KBM-7 (cell line): ENCODE results near the gene MDM1.

Experiments used
- DNase-seq: peaks from one replicate; pipeline ENCODE4 v3.0.0-alpha.2; 2015
- in situ Hi-C: fragments of 300-500 bp; cut with MboI; formaldehyde crosslinking; loops from 2 replicates; pipeline ENCODE4 v1.14.3; 2020; ENCODE audit warnings: low sequenced_read_pairs, low pct_unique_long_range_greater_than_20kb, mixed read lengths

Gene MDM1, protein sequence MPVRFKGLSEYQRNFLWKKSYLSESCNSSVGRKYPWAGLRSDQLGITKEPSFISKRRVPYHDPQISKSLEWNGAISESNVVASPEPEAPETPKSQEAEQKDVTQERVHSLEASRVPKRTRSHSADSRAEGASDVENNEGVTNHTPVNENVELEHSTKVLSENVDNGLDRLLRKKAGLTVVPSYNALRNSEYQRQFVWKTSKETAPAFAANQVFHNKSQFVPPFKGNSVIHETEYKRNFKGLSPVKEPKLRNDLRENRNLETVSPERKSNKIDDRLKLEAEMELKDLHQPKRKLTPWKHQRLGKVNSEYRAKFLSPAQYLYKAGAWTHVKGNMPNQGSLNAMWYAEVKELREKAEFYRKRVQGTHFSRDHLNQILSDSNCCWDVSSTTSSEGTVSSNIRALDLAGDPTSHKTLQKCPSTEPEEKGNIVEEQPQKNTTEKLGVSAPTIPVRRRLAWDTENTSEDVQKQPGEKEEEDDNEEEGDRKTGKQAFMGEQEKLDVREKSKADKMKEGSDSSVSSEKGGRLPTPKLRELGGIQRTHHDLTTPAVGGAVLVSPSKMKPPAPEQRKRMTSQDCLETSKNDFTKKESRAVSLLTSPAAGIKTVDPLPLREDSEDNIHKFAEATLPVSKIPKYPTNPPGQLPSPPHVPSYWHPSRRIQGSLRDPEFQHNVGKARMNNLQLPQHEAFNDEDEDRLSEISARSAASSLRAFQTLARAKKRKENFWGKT

GRCh38 chr12:68331869-68332727 is at the start of gene MDM1:
MDM1 (minus strand) TSS chr12:68332362; CDS start chr12:68332245, 117 bp downstream.
- DNase-seq: peak; percentile 97
- in situ Hi-C loops: no loop called here

DNA sequence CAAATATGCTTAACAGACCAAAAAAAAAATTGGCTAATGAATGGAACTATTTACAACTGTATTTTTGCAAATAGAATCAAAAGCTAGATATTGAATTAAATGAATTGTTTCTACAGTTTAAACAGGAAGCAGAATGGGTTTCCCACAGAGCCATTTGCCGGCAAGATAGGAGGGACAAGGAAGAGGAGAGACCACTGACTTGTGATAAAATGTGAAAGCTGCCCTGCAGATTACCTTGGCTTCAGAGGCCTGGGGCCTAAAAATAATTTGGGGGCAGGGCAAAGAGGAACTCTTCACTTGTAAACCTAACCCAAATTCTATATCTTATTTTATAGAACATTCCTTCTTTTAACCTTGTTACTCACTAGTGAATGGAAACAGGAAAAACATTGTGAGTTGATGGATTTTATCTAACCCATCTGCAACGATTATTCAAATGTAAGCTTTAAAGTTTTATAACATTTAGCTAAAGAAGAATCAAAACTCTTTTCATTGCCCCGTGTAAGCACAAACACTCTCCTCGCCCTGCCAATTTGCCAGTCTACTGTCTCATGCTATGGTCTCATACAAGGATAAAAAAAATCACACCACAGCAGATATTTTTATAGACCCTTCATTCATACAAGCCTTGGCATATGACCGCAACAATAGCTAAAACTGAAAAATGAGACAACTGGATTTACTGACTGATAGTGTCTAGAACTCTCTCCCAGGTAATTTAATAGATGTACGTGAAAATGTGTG is 49.5 kb upstream of the MDM1 start:
- in situ Hi-C loops: no loop called here
- DNase-seq: peak; percentile 75

- in situ Hi-C loops: no loop called here
- no peak for DNase-seq
Observed at GRCh38 chr12:68378872-68379606, 46.9 kb upstream of the MDM1 start.

GRCh38 chr12:68377881-68378280 is 45.7 kb upstream of the MDM1 start:
- no peak for DNase-seq
- in situ Hi-C loops: no loop called here

GRCh38 chr12:68376901-68377300 is 44.7 kb upstream of the MDM1 start:
- DNase-seq: no peak
- in situ Hi-C loops: no loop called here

- in situ Hi-C loops: no loop called here
- DNase-seq: no peak
Observed at GRCh38 chr12:68375756-68376695, 43.9 kb upstream of the MDM1 start.

- DNase-seq: no peak
- in situ Hi-C loops: no loop called here
Observed at GRCh38 chr12:68374307-68374982, 42.3 kb upstream of the MDM1 start.

GRCh38 chr12:68370667-68371066 is 38.5 kb upstream of the MDM1 start:
- in situ Hi-C loops: no loop called here
- no peak for DNase-seq

- in situ Hi-C loops: no loop called here
- no peak for DNase-seq
Observed at GRCh38 chr12:68370006-68370590, 37.9 kb upstream of the MDM1 start.

- in situ Hi-C loops: no loop called here
- peak; percentile 49 for DNase-seq
Observed at GRCh38 chr12:68368327-68368726, 36.2 kb upstream of the MDM1 start.

GRCh38 chr12:68367903-68368302 is 35.7 kb upstream of the MDM1 start:
- no peak for DNase-seq
- in situ Hi-C loops: no loop called here

DNA sequence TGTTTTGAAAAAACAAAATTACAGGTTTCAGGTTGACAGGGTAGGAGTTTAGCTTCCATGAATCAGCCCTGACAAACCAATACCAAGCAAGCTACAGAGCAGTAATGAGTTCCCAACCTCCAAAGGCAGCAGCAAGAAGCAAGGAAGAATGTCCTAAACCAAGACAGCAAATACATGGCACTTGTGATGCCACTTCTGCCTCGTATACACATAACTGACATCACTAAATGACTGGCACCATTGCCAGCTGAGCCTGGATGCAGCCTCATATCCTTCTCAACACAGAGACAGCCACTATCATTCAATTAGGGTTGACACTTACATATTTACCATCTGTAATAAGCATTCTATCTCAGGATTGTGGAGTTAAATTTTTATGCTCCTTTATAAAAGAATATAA is 35.0 kb upstream of the MDM1 start:
- no peak for DNase-seq
- in situ Hi-C loops: no loop called here

DNA sequence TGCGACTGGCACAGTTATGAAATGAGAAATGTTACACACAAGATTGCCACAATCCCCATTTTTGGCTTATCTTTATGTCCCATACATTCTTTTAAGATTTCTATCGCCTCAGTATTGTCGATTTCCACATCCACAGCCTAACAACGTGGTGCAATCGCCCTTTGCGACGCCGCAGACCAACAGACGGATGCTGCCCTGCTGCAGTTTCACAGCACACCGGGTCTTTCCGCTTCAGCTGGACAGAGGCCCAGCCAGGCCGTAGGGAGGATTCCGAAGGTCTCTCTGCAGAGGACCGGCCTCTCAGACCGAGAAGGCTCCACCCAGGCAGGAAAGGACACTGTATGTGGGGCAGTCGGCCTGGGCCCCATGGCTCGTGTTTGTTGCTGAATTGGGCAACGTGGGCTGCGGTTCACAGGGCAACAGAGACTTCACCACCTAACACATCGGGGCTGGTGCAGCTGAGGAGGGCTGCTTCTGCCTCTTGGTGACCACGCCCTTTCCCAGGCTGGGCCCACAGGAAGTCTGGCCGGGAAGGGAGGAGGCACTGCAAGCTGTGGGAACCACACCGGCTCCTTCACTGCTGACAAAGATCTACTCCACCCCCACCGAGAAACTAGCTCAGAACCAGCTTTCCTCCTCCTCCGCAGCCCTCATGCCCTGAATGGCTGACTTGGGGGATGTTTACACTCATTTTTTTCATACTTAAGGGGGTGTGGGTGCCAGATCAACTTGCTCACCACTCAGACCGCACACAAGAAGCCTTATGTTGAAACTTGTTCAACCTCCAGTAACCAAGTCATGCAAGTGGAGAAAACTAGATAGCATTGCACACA is 32.9 kb upstream of the MDM1 start:
- DNase-seq: peak; percentile 100
- in situ Hi-C loops: no loop called here

DNA sequence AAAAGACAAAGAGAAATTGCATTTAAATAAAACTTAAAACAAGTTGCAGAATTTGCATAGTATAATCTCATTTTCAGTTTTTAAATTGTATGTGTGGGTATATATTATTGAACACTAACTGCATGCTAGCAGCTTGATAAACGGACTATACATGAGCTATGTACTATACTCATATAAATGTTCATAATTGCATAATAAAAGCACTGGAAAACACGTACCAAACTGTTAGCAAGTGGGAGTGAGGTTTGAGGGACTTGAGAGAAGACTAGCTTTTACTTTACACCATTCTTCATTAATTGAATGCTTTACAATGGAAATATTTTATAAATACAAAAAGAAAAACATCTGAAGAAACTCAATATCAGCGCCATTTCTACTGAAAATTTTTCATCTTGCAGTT is 32.2 kb upstream of the MDM1 start:
- in situ Hi-C loops: no loop called here
- no peak for DNase-seq

DNA sequence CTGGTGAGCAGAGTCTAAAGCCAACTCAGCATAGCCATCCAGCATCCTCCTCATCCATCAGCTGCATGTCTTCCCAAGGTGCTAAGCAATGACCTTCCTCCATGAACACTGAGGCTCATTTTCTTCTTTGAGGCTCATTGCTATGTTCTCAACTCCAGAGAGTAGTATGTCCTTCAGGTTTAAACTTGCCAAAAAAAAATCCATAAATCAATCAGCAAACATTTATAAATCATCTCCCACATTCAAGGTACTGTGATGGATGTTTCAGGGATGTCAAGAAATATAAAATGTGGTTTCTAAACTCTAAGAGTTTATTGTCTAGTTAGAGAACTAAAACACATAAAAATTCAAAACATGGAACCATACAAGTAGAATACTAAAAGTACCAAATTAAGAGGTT is 29.8 kb upstream of the MDM1 start:
- no peak for DNase-seq
- in situ Hi-C loops: no loop called here

DNA sequence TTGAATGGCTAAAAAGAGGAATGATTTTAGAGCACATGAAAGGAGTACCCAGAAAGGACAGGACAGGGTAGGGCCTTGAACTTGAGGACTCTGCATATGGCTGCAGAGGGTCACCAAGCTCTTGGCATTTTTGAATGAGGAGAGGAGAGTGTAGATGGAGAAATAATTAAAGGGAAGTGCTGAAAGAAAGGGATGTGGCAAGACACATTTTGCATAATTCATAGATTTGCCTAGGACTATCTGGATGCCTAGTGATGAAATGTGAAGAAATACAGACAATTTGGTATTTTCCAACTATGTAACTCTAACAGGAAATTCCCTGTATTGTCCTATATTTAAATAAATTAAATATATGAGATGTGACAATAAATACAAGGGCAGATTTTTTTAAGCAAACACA is 27.5 kb upstream of the MDM1 start:
- in situ Hi-C loops: no loop called here
- peak; percentile 39 for DNase-seq
